Esophagus (tissue), 2 donors: Measurements from ENCODE around the gene C12orf42. TPM values are rescaled to one million over a fixed set of nuclear protein-coding genes. Genes with fewer than 3 reads are reported as not detected.

ENCODE experiments used
- H3K27ac ChIP-seq, 2 donors: one replicate each; pipeline ENCODE4 v1.5.1; 2013; ENCODE audit warnings: low read depth in 2 of 2, mild to moderate bottlenecking in 2 of 2, inconsistent platforms in 1 of 2, low read length in 1 of 2, moderate library complexity in 1 of 2
- H3K27me3 ChIP-seq, 2 donors: one replicate each; pipeline ENCODE4 v1.6.1; 2013; ENCODE audit warnings: low read length in 2 of 2, control low read depth in 1 of 2, mild to moderate bottlenecking in 1 of 2; ENCODE audit not compliant: insufficient read depth in 2 of 2, control insufficient read depth in 1 of 2
- H3K36me3 ChIP-seq, 2 donors: one replicate each; pipeline ENCODE4 v1.6.1; 2013; ENCODE audit warnings: low read length in 1 of 2; ENCODE audit not compliant: control insufficient read depth in 2 of 2, insufficient read depth in 2 of 2
- H3K4me1 ChIP-seq, 2 donors: one replicate each; pipeline ENCODE4 v1.6.1; 2013; ENCODE audit warnings: low read length in 1 of 2; ENCODE audit not compliant: control insufficient read depth in 2 of 2, insufficient read depth in 2 of 2
- H3K4me3 ChIP-seq, 2 donors: one replicate each; pipeline ENCODE4 v1.5.1; 2013; ENCODE audit warnings: low read length in 2 of 2, mild to moderate bottlenecking in 2 of 2, low read depth in 1 of 2, moderate library complexity in 1 of 2
- H3K9me3 ChIP-seq, 2 donors: one replicate each; pipeline ENCODE4 v1.6.1; 2013; ENCODE audit warnings: mild to moderate bottlenecking in 2 of 2, low read depth in 1 of 2, low read length in 1 of 2, moderate library complexity in 1 of 2; ENCODE audit not compliant: control insufficient read depth in 2 of 2, insufficient read depth in 1 of 2
- WGBS, 2 donors: extraction: QIAGEN DNeasy Blood & Tissue Kit; methylation state at CpG; one replicate each; pipeline ENCODE4 v1.1.7; 2013; 5-methylcytosine and 5-hydroxymethylcytosine counted together
- polyA plus RNA-seq, 2 donors: library from polyadenylated mRNA; stranded (reverse); fragments of 200-250 nt; gene quantifications; one replicate each; pipeline ENCODE4 v1.2.3, GENCODE V29; 2013
- donor health status: healthy with polysubstance abuse.
- donor health status: Bipolar disorder and iron deficiency.

The C12orf42 gene
- polyA plus RNA-seq, 2 donors = not detected

DNA sequence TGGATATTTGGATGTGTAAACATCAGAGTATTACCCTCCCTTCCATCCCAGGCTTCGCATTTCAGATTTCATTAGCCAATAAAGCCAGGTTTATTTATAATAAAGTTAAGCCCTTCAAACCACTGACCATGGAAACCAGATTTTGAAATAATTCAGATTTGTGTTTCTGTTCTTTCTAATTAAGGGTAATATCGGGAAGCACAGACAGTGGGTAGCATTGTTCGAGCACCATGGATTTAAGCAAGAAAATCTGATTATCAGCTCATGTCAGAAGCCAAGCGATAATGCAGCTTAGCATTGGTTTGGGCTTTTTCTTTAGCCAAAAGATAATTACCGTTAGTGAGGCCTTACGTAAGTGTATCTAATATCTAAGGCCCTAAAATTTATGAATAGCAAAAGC, 116.1 kb downstream of the C12orf42 start:
- Histone ChIP-seq H3K4me3 (no peak overlapping the region), H3K27ac (no peak overlapping the region), H3K9me3 (no peaks in the 10 kb centered on the region), H3K36me3 (no peaks in the 10 kb centered on the region), H3K27me3 (no peaks in the 10 kb centered on the region), H3K4me1 (no peaks in the 10 kb centered on the region)
- WGBS, 2 donors = 83 to 84% methylated on average over 6 of the region's 6 CpGs

DNA sequence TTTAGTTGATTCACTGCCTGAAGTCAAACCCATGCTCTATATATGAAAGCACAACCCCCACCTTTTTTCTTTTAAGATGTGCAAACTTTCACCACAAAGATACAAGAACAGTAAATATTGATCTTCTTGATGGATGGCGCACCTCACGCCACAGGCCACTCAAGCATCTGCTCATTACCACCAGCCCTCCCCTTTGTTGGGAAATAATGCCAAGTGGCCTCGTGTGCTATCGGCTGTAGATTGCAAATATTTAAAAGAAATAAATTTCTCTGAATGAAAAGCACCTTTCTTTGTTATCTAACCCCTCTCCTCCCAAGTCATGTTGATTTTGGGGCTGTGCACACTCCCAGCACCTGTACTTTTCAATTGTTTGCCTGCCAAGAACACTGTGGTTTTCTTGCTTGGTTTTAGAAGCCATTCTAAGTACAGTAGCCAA, 122.7 kb downstream of the C12orf42 start:
- no peaks in the 10 kb centered on the region for H3K36me3 ChIP-seq
- H3K4me3 ChIP-seq = no peak overlapping the region
- no peak overlapping the region for H3K27ac ChIP-seq
- no peaks in the 10 kb centered on the region for H3K27me3 ChIP-seq
- peaks cover 0 to 2% of the 10 kb centered on the region in 2 donors for H3K9me3 ChIP-seq
- no peaks in the 10 kb centered on the region for H3K4me1 ChIP-seq
- 43 to 52% methylated on average over 4 of the region's 4 CpGs for WGBS, 2 donors

DNA sequence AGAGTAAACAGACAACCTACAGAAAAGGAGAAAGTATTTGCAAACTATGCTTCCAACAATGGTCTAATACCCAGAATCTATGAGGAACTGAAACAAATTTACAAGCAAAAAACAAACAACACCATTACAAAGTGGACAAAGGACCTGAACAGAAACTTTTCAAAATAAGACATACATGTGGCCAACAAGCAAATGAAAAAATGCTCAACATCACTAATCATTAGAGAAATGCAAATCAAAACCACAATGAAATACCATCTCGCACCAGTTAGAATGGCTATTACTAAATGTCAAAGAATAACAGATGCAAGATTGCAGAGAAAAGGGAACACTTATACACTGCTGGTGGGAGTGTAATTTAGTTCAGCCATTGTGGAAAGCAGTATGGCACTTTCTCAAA, 125.8 kb downstream of the C12orf42 start:
- 85 to 93% methylated on average over 1 of the region's 1 CpG for WGBS, 2 donors
- H3K36me3 ChIP-seq = no peaks in the 10 kb centered on the region

DNA sequence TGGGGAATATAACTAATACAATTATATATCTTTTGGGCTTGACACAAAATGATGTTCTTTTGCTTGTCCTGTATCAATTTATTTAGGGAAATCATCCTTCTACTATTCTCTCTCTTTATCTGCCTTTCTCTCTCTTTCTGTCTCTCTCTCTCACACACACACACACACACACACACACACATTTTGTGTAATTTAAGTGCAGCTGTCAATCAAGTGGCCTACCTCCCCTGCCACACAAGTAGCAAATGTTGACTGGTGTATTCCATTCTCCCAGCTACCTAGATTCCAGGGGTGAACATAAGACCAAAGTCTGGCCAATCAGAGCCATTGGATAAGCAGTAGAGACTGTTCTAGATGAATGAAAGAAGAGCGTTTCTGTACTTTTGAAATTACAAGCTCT, 127.6 kb downstream of the C12orf42 start:
- 90 to 100% methylated on average over 1 of the region's 1 CpG for WGBS, 2 donors
- Histone ChIP-seq H3K4me1 (no peaks in the 10 kb centered on the region), H3K4me3 (no peak overlapping the region), H3K9me3 (peaks cover 0 to 2% of the 10 kb centered on the region in 2 donors), H3K27ac (no peak overlapping the region), H3K27me3 (no peaks in the 10 kb centered on the region), H3K36me3 (no peaks in the 10 kb centered on the region)

More for the DNA sequence above, 125.8 kb downstream of the C12orf42 start:
- H3K27me3 ChIP-seq = no peaks in the 10 kb centered on the region
- H3K27ac ChIP-seq = no peak overlapping the region
- no peak overlapping the region for H3K4me3 ChIP-seq
- H3K4me1 ChIP-seq = no peaks in the 10 kb centered on the region
- H3K9me3 ChIP-seq = peaks cover 0 to 2% of the 10 kb centered on the region in 2 donors

DNA sequence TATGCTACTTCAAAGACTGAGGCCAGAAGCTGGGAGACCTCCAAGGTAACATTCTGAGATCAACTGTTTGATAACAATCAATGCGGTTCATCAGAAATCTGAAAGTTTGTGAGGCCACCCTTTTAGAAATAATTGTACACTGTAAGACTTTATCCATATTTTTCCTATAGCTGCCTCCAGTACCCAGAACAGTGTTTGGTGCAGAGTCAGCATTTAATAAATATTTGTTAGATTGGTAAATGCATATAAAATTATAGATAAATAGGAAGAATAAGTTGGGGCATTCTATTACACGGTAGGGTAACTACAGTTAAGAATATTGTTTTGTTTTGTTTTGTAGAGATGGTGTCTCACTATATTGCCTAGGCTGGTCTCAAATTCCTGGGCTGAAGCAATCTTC, 141.4 kb downstream of the C12orf42 start:
- Histone ChIP-seq H3K9me3 (no peaks in the 10 kb centered on the region), H3K4me3 (no peak overlapping the region), H3K4me1 (no peaks in the 10 kb centered on the region), H3K27me3 (no peaks in the 10 kb centered on the region), H3K36me3 (no peaks in the 10 kb centered on the region), H3K27ac (no peak overlapping the region)
- WGBS, 2 donors = 73 to 82% methylated on average over 2 of the region's 2 CpGs

DNA sequence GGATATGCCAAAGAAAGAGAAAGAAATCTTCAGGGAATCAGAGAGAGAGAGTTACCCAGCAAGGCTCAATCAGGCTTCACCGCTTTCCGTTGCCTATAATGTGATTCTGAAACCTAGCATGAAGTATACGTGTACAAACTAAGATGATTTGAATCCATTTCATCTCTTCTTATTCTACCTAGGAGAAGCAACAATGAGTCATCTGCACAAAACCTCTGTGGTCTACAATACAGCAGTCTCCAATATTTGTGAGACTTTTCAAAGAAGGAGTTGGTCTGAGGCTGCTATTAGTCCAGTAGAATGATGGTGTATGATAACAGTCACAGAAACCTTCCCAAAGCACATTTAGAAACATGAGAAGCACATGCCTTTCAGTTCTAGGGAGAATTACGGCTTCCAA, 141.9 kb downstream of the C12orf42 start:
- no peaks in the 10 kb centered on the region for H3K4me1 ChIP-seq
- H3K4me3 ChIP-seq = no peak overlapping the region
- no peaks in the 10 kb centered on the region for H3K27me3 ChIP-seq
- H3K36me3 ChIP-seq = no peaks in the 10 kb centered on the region
- WGBS, 2 donors = 86 to 88% methylated on average over 4 of the region's 4 CpGs
- H3K27ac ChIP-seq = no peak overlapping the region
- H3K9me3 ChIP-seq = no peaks in the 10 kb centered on the region

DNA sequence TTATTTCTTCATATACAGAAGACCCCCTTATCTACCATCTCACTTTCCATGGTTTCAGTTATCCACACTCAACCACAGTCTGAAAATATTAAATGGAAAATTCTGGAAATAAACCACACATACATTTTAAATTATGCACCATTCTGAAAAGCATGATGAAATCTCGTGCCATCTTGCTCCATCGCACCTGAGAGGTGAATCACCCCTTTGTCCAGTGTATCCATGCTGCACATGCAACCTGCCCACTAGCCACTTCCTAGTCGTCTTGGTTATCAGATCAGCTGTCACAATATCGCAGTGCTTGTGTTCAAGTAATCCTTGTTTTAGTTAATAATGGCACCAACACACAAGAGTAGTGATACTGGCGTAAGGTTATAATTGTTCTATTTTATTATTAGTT, 145.7 kb downstream of the C12orf42 start:
- Histone ChIP-seq H3K4me3 (no peak overlapping the region), H3K9me3 (no peaks in the 10 kb centered on the region), H3K27me3 (no peaks in the 10 kb centered on the region), H3K4me1 (no peaks in the 10 kb centered on the region), H3K36me3 (no peaks in the 10 kb centered on the region), H3K27ac (no peak overlapping the region)
- 83 to 87% methylated on average over 5 of the region's 5 CpGs for WGBS, 2 donors

DNA sequence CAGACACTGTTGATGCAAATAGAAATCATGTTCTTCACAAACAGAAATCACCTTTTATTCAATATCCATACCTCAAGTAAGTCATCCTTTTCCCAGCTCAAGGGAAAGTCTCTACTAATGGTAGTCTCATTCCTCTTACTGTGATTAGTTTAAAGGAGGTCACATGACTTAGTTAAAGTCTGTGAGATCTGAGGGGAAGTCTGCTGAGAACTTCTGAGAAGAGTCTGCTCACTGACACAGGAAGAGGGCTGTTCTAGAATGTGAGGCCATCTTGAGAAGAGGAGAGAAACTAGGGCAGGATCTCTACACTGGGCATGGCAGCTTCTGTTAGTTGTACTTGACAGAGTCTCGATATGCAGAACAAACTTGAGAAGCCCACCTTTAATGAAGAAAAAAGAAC, 146.8 kb downstream of the C12orf42 start:
- H3K9me3 ChIP-seq = no peaks in the 10 kb centered on the region
- H3K36me3 ChIP-seq = no peaks in the 10 kb centered on the region
- H3K27ac ChIP-seq = no peak overlapping the region
- H3K4me1 ChIP-seq = no peaks in the 10 kb centered on the region
- no peak overlapping the region for H3K4me3 ChIP-seq
- 75 to 76% methylated on average over 1 of the region's 1 CpG for WGBS, 2 donors
- H3K27me3 ChIP-seq = no peaks in the 10 kb centered on the region

DNA sequence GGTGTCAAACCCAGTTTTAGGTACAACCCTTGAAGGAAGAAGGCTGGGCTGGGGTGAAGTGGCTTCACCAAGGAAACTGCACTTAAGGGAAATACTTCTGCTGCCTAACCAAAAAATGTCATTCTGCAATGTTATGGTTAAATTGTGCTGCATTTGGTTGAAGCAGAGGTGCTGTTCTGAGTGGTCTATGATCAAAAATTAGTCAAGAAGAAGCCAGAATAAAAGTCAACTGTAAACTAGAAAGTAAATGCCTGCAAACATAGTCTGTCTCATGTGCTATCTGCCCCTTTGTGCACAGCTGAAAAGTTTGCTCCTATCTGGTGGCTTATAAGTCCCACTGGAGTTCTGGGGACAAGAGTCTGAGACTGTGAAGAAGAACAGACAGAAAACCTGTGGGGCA, 158.8 kb downstream of the C12orf42 start:
- Histone ChIP-seq H3K36me3 (no peaks in the 10 kb centered on the region), H3K4me1 (no peaks in the 10 kb centered on the region), H3K27me3 (no peaks in the 10 kb centered on the region), H3K9me3 (no peaks in the 10 kb centered on the region), H3K4me3 (no peak overlapping the region), H3K27ac (no peak overlapping the region)

DNA sequence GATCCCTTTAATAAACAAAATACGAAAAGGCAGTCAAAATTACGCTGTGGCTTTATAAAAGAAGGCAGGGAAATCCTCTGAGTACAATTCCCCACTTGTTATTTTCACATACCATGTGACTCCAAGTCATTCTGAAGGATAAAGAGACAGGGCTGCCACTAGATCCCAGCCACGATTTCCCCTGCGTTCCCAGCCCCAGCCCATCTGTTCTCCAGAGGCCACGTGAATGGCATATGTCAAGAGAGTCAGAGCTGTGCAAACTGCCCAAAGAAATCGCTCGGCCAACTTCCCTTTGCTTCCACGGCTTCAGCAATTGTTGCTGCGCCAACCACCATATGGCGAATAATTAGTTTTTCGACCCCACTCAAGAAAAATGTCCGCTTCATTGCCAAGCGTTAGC, 161.3 kb downstream of the C12orf42 start:
- WGBS, 2 donors = 68% methylated on average over 13 of the region's 13 CpGs
- Histone ChIP-seq H3K9me3 (no peaks in the 10 kb centered on the region), H3K4me3 (no peak overlapping the region), H3K4me1 (no peaks in the 10 kb centered on the region), H3K27me3 (no peaks in the 10 kb centered on the region), H3K27ac (no peak overlapping the region), H3K36me3 (no peaks in the 10 kb centered on the region)
